DMS 273 (cell line): Measurements from ENCODE around the gene STARD10.

Source experiments
- DNase-seq: peaks from one replicate; lab custom pipeline; 2025; ENCODE audit not compliant: unreplicated experiment; lab: John Stamatoyannopoulos, UW

STARD10 gene

DNA sequence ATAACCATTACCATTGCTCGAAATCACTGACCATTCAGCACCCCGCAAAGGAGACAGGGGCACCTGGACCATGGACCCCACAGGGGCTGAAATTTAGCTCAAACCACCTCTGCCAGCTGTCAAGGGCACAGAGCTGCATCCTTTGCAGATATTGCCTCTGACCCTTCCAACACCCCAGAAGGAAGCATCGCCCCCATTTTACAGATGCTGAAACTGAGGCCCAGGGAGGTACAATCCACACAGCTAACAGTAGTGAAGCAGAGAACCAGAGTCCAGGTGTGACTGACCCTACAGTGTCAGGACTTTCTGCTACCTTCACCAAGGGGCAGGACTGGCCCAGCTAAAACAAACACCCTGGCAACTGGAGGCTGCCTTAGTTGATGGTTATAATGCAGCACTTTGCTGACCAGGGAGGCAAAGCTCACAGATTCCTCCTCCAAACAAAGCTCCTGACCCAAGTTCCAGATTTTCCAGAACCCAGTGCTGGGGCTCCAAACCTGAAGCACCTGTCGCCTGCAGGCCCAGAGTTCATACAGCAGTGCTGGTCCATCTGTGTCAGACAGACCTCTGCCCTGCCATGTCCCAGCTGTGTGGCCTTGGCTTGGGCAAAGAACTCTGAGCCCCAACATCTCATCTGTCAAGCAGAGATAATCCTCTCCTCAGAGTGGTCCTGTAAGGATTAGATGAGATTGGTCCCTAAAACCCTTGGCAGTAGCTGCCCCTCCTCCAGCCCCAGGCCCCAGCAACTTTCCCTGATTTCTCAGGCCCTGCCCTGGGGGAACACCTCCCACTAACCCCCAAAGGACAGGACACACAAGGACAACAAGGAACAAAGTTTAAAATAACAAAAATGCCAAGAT, 26.4 kb downstream of the STARD10 start:
- no peak for DNase-seq

DNA sequence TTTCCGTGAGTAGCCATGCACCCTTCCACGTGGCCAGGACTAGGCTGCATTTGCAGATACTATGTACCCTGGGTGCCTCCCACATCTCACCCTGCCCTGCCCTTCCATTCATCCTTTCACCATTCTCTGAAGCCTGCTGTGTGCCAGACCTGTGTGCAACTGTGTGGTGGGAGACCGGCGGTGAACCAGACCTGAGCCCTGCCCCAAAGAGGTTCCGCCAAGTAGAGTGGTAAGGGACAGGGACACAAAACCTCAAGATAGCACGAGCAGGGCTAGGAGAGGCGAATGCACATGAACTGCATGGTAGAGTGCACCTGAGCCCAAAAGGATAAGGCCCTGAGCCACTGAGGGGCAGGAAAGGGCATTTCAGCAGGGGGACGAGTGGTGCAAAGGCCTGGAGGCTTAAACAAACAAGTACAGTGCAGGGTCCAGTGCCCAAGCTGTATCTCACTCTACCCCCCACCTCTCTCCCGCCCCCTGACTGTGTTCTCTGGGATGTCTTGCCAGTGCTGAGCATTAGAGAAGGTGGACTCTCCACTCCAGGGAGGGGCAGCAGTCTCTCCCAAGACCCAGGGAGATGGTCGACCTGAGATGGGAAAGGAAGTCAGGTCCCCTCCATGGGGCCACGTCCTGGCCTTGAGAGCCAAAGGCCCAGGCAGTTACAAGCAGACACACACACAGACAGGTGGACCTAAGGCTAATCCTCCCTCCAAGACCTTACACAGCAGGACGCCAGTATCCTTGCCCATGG, 27.5 kb downstream of the STARD10 start:
- no peak for DNase-seq

DNA sequence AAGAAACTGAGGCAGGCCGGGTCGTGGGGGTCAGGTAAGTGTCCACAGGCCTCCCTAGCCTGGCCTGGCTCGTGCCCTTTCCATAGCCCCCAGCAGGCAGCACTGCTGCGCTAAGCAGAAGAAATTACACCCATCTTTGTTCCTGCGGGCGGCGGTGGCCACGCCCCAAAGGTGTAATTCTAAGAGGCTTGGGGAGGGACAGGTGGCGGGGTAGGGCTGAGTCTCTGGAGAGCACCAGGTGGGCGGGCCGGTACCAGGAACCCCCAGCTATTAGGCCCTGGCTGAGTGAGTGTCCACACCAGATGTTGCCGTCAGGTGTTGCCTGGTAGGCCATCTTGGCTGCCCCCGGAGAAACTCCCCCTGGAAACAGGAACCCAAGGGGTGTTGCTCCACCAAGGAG, 29.3 kb downstream of the STARD10 start:
- no peak for DNase-seq

DNA sequence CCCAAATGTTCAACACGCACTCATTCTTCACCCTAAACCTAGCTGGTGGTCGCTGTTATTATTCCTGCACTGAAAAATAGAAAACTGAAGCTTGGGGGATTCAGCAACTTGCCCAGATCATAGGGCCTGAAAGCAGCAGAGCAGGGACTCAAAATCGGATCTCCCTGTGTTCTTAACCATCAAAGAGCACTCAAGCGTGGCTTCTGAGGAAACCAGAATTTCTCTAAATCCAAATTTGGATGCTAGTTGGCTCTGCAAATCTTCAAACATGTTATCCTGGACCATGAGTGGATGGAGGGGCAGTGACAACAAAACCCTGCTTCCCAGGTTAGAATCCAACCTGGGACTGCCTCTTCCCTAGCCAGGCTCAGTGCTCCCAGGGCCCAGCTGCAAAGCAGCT, 30.0 kb downstream of the STARD10 start:
- no peak for DNase-seq

DNA sequence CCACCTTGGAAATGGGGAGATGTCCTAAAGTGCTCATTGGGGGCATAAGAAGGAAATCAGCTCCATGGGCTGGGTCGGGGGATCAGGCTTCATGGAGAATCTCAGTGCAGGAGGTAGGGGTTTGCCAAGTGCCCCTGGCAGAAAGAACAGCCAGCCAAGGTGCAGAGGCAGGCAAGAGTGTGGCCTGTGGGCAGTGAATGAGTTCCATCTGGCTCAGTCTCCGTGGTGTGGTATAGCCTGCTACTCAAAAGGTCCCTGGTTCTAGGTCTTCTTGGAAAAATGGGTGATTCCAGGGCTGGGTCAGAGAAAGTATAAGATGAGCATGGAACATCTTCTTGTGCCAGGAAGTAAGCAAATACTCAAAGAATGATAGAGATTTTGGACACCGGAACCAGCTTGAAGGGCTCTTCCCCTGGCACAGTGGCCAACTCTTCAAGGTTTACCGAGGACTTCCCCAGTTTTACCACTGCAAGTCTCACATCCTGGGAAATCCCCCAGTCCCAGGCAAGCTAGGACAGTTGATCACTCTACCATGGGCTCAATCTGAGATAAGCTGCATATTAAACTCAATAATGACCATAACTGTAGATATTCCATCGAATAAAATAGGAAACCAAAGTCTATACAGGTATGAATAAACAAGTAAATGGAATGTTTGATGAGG, 31.1 kb downstream of the STARD10 start:
- no peak for DNase-seq

DNA sequence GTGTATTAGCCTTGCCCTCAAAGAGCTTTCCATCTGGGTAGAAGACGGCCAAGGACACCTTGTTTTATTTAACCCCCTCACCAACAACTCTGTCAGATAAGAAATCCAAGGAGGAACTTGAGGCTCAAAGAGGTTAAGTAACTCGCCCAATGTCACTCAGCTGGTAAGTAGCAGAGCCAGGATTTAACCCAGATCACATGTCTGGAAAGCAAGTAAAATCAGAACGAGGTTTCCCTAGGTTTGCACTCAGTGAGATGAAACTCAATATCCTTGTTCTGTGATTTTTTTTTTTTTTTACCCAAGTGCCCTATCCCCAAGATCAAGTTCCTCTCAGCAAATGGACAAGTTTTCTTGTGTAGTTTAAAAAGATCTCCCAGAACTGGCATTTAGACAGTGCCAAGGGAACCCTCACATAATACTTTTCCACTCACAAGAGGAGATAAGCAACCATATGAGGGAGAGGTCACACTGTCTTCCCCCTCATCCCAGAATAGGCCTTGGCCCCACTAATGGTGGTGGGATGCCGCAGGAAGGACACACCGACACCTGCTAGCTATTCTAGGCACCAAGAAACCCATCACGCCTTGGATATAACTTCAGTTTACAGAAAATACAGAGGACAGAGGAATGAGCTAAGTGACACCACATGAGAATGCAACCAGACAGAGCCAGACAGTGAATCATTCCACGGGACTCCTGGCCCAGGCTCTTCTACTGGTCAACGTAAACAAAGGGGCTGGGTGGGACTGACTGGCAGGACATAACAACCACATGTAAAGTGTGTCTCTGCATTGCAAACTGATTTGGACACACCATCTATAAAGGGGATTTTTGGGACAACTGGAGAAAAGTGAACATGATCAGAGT, 33.1 kb downstream of the STARD10 start:
- no peak for DNase-seq

DNA sequence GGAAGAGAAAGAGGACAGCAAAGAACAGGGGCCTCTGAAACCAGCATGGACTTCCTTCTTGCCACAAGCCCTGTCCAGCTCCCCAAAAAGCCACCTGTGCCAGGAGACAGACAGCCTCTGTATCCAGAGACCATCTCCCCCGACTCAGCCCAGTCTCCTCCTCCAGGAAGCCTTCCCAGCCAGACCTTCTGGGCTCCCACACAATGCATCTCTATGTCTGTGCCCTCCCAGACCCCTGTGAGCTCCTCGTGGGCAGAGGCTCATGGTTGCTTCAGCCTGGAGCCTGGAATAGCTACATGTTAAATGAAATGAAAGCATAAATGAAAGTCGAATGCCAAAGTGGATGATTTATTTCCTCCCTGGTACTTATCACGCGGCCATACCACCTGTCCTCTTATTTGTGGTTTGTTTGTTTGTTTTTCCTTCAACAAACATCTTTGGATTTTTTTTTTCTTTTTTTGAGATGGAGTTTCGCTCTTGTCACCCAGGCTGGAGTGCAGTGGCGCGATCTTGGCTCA, 34.3 kb downstream of the STARD10 start:
- DNase-seq = peak; percentile 33

DNA sequence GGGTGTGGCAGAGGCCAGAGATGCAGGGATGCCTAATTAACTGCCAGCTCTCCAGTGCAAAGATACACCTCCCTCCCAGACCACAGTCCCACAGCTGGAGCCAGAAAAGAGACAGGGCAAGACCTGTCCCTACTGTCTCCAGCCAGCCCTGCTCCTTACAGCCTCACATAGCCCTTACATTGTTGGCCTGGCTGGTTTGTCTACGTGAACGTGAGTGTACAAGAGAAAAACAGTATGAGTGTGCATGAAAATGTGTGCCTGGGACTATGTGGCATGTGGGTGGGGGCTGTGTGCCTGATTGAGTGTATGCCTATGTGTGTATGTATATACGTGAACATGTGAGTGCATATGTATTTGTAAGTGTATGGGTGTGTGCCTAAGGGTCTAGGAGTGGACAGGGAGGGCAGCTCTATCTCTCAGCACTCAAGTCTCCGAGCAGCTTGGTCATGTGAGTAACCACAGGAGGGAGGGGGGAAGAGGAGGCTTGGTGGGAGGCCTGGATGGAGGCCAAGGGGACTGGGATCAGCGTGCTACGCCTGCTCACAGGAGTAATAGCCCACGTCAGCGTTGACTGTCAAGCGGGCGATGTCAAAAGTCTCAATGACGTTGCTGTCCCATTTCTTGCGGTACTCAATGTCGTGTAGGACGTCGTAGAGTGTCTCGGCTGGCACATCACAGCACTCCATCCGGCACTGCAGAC, 35.0 kb downstream of the STARD10 start:
- peak; percentile 25 for DNase-seq

DNA sequence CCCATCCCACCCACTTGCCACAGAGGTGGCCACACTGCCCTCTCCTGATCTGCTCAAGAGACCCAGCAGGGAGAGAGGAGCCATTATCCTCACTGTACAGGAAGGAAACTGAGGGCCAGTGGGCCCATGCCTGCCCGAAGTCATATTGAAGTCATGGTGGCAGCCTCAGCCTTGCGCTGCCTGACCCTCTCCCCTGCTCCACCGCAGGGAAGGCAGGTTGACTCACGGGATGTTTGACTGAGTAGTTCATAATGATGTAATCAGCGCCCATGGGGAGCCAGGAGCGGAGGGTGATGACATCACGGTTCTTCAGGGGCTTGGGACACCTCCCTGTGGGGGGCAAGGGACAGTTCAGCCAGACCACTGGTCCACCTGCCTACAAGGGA, 35.5 kb downstream of the STARD10 start:
- no peak for DNase-seq

DNA sequence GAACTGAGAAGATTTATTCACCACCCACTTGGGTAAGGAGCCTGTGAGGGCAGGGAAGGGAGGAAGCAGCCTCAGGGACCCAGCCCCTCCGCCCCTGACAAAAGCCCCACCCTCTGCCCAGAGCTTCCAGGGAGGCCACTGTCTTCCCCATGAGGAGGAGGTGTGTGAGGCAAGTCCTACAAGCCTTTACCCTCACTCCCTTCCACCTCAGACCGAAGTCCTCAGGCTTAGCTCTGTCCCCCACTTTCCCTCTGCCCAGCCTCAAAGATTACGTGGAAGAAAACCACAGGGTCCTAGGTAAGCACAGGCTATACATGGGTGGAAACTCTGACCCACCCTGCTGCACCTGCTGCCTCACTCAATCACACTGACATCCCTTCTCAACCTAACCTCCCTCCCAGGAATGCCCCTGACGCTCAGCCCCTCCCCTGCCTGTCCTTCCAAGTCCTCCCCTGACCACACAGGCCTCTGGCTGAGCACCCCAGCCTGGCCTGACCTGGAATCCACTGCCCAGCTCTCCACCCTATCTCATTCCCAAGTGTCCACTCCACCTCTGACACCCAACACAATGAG, 38.0 kb downstream of the STARD10 start:
- DNase-seq = no peak

DNA sequence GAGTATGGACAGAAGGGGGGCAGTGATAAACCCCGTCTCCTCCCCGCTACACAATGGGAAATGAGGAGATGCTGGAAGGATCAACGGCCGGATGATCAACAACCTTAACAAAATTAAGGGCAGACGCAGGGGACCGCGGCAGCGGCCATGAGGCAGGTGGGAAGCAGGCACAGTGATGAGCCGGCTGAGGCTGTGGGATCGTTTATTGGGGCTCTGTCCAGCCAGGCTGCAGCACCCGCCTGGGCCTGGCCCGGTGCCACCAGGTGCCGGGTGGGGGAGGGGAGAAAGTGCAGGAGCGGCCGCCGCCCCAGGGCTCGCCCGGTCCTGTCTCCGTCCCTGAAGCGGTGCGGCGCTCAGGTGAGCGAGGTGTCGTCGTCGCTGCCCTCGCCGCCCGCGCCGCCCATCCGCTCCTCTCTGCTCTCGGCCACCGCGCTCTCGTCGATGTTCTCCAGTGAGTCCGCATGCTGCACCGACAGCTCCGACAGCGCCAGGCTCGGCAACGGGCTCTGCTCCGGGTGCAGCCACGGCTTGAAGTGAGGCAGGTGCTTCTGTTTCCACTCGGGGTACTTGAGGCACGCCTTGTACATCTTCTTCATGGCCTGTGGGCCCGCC, 39.2 kb downstream of the STARD10 start:
- DNase-seq = no peak

DNA sequence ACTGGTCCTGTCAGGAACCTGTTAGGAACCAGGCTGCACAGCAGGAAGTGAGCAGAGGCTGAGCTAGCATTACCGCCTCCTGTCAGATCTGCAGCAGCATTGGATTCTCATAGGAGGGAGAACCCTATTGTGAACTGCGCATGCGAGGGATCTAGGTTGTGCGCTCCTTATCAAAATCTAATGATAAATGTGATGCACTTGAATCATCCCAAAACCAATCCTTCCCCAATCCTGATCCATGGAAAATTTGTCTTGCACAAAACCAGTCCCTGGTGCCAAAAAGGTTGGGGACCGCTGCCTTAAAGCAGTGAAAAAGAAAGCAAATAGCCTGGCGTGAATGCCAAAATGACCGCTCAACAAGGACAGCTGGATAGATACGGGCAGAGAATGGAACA, 39.7 kb downstream of the STARD10 start:
- no peak for DNase-seq

DNA sequence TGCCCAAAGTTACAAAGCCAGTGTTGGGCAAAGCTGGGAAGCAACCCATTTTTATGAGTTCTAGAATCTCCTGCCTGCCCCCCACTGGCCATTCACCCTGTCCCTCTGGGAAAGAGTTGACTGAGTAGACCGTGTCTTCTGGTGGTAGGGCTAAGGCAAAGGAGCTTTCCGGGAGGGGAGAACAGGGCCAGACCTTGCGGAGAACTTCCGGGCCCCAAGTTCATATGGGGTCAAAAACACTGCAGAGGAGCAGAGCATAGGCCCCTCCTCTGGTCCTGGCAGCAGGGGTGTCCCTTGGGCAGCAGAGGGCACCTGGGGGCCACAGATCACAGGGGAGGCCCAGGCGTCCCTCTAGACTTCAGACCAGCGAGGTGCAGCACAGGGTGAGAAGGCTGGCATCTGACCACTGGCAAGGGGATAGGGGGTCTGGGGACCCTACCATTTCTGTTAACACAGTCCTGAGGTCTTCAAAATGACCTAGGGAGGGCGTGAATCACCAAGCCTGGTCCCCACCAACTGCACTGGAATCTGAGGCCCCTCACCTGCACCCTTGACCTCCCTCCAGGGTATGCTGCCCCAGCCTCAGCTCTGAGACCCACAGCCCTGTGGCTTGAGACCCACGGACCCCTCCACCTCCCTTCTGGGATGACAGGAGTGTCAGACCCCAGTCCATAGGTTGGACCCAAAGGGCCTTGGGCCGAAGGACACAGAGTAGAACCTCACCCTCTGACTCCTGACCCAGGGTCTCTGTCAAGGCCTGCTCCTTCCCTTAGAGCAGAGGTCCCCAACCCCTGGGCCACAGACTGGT, 40.3 kb downstream of the STARD10 start:
- DNase-seq = no peak

DNA sequence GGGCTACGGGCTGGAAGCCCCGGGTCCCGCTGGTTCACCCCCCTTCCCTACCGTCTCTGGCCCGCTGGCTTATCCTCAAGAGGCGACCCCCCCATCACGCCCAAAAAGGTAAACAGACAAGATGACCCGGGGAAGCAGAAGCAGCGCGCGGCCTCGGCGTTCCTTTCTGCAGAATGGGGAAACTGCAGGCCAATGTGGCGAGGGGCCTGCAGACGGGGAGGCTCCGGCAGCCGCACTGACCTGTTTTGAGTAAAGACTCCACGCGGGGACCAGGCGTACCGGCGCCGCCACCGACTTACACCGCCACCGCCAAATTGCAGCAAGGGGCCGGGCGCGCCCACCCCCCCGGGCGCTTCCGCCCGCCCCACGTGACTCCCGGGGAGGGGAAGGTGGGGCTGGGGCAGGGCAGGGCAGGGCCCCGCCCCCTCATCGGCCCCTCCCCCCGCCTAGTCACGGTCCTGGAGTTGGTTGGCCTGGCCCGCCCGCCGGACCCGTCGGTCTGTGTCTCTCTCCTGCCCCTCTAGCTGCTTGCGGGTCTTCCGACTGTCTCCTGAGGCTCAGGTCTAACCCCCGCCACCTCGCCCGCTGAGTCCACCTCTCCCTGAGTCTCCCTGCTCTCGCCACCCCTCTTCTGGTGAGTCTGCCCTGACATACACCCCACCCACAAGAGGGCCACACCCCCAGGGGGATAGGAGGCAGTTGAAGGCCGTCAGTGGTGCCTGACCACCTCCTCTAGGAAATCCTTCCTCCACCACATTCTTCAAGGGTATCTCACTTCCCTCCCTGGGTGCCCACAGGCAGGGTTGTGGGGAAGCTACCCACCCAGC, 41.5 kb downstream of the STARD10 start, which contains the start of gene ARAP1:
Gene ARAP1 (minus strand): TSS at position 321 of the 827 bp plus-strand sequence. CDS start 25,280 bp downstream, outside the sequence.
- DNase-seq = peak; percentile 58

DNA sequence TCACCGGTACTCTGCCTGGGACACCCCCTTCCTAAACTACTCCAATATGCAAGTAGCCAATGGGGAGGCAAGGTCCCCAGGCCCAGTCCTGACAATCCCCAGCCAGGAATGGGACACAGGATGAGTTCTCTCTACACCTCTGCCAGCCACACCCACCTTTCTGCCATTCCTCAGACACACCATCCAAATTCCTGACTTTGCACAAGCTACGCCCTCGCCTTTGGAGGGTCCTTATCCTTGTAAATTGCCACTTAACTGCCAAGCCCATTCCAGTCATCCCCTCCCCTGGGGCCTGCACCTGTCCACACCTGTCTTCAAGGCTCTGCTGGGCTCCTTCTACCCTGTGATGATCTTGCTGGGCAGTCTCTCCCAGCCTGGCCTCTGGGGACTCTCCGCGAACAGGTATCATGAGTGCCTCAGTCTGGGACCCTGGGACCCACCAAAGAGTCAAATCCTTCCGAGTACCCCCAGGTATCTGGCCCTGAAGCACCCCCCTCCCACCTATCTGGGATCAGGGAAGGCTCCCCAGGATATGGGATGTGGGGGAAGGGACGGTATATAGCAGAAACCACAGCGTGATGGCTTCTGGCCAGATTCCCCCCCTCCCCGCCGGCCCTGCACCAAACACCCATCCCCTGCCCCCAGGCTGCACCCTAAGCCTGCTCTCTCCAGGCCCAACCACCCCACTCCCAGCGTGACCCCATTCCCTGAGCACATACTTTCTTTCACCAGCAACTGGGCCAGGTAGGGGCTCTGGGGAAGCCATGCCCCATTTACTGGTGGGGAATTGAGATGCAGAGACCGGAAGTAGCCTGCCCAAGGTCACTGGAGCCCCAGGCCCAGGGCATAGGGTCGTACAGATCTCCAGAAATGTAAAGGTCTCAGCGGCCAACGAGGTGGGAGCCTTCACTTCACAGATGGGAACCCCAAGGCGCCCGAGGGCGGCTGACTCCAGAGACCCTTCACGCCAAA, 42.4 kb downstream of the STARD10 start:
- no peak for DNase-seq

DNA sequence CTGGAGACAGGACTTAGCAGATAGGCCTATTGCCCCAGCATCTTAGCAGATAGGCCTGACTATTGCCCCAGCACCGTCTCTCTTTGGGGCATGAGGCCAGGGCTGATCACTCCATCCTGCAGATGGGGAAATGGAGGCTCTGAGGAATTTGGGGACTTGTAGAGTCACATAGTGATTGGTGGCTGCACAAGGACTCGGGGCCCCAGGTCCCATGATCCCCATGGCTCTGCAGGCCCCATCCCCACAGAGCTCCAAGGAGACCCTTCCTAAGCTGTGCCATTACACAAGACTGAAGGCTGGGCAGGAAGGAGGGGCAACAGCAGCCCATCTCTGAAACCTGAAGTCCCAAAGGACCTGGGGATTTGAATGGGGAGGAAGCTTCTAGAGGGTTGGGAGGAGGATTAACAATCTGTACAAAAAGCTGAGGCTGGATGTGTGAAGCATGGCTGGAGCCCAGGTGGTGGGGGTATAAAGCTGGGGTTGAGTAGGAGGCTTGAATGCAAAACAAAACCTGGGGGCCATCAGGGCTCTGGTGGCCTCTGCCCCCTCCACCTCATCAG, 43.2 kb downstream of the STARD10 start:
- DNase-seq = no peak
